Panc1 (cell line): ENCODE measurements around the gene ISCU.

Experiments used
- CTCF ChIP-seq: fragments of 450-650 bp; IDR thresholded peaks from 2 replicates; pipeline ENCODE4 v1.5.1; 2017; ENCODE audit warnings: mild to moderate bottlenecking
- POLR2AphosphoS5 ChIP-seq: IDR thresholded peaks from 2 replicates; pipeline ENCODE4 v1.6.1; 2012; ENCODE audit warnings: mild to moderate bottlenecking, low read depth, low read length, moderate library complexity
- REST ChIP-seq, 2 experiments: IDR thresholded peaks; 2 replicates each; pipeline ENCODE4 v1.6.1; 2011 to 2012; ENCODE audit warnings: low read depth in 2 of 2, control low read depth in 1 of 2, low read length in 1 of 2, mild to moderate bottlenecking in 1 of 2, moderate library complexity in 1 of 2; ENCODE audit not compliant: insufficient read depth in 1 of 2
- SIN3A ChIP-seq: IDR thresholded peaks from 2 replicates; pipeline ENCODE4 v1.6.1; 2012; ENCODE audit warnings: low read depth, mild to moderate bottlenecking, low read length, moderate library complexity, borderline replicate concordance; ENCODE audit not compliant: insufficient read depth
- TCF7L2 ChIP-seq: IDR thresholded peaks from 2 replicates; pipeline ENCODE4 v1.6.1; 2011; ENCODE audit warnings: mild to moderate bottlenecking, low read depth, low read length, inconsistent platforms

DNA sequence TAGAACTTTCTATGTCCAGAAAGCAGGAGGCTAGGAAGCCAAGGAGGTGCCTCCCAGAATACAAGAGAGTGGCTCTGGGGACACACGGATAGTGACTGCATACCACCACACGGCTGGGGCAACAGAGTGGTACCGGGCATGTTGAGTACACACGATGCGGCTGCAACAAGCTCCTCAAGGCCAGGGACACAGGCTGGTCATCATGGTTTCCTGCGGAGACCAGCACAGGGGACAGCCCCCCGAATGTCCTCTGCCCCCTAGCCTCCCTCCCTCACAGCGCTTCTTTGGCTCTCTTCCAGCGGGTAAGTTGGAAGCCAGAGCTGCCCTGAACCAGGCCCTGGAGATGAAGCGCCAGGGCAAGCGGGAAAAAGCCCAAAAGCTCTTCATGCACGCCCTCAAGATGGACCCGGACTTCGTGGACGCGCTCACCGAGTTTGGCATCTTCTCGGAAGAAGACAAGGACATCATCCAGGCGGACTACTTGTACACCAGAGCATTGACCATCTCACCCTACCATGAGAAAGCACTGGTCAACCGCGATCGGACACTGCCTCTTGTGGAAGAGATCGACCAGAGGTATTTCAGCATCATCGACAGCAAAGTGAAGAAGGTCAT, 44.2 kb upstream of the ISCU start:
- TF ChIP-seq CTCF (no peak), TCF7L2 (no peak), POLR2AphosphoS5 (no peak), REST (IDR thresholded peaks at IDR 0.05; ENCODE audit: insufficient read depth in 1 of 2, low read depth in 2 of 2, low read length in 1 of 2) (no peak), SIN3A (no peak)
